Parathyroid adenoma (tissue), 2 donors: Measurements from ENCODE around the gene LPP.

Experiments
- H2AFZ ChIP-seq: fragments of 300-600 bp; sonication (generic); one replicate; pipeline ENCODE4 v1.7.0; 2017; ENCODE audit warnings: antibody characterized with exemption, mild to moderate bottlenecking
- H3K27ac ChIP-seq: fragments of 300-600 bp; sonication (generic); one replicate; pipeline ENCODE4 v1.7.0; 2017
- H3K27me3 ChIP-seq: fragments of 300-600 bp; sonication (generic); one replicate; pipeline ENCODE4 v1.7.0; 2017; ENCODE audit warnings: low read length; ENCODE audit not compliant: control insufficient read depth, insufficient read depth
- H3K36me3 ChIP-seq: fragments of 300-600 bp; sonication (generic); one replicate; pipeline ENCODE4 v1.7.0; 2017; ENCODE audit warnings: low read length; ENCODE audit not compliant: control insufficient read depth, insufficient read depth
- H3K4me1 ChIP-seq: fragments of 300-600 bp; sonication (generic); one replicate; pipeline ENCODE4 v1.7.0; 2017; ENCODE audit warnings: control low read depth
- H3K4me2 ChIP-seq: fragments of 300-600 bp; sonication (generic); one replicate; pipeline ENCODE4 v1.7.0; 2017; ENCODE audit warnings: low read length
- H3K4me3 ChIP-seq: fragments of 300-600 bp; sonication (generic); one replicate; pipeline ENCODE4 v1.7.0; 2017; ENCODE audit warnings: low read depth, low read length
- H3K79me2 ChIP-seq: fragments of 300-600 bp; sonication (generic); one replicate; pipeline ENCODE4 v1.7.0; 2017; ENCODE audit warnings: control low read depth
- H3K9ac ChIP-seq: fragments of 300-600 bp; sonication (generic); one replicate; pipeline ENCODE4 v1.7.0; 2017; ENCODE audit warnings: mild to moderate bottlenecking
- H3K9me3 ChIP-seq: fragments of 300-600 bp; sonication (generic); one replicate; pipeline ENCODE4 v1.7.0; 2017; ENCODE audit warnings: low read length; ENCODE audit not compliant: control insufficient read depth
- CTCF ChIP-seq: fragments of 300-600 bp; sonication (generic); IDR thresholded peaks from one replicate; pipeline ENCODE4 v1.7.0; 2017; ENCODE audit warnings: antibody characterized with exemption, mild to moderate bottlenecking
- donor health status: primary hyperparathyroidism.

Gene LPP

DNA sequence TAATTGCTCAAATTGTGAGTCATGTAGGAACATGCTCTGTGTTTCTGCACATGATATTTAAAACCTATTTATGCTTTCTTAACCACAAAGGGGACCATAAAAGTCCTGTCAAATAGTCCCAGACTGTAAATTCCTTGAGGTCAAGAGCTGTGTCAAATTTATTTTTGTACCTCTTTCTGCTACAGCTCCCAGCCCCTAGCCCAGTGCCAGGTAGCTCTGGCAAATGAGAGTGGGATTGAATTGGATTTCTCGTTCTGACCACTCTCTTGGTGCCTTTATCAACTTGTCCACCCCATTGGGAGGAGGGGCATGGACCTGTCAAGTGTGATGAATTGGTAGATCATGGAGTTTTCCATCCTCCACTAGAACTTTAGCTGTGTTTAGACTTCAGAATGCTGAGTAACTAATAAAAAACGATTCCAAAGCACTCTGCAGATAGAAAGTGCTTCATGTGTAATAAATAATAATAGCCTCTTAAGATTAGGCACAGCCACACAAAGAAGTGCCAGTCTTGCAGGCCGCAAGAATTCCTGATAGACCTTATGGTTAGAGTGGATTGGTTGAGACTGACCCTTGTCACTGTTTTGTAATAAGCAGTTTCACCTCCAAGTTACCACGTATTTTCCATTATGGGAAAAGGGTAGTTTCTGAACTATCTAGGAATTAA is 120.4 kb downstream of the LPP start:
- H3K9me3 ChIP-seq = no peaks in the 10 kb centered on the region
- TF ChIP-seq CTCF = no peak
- no peak overlapping the region for H3K4me3 ChIP-seq
- H3K27me3 ChIP-seq = no peaks in the 10 kb centered on the region
- H3K9ac ChIP-seq = no peak overlapping the region
- H3K27ac ChIP-seq = no peak overlapping the region
- peaks cover 3% of the 10 kb centered on the region for H3K79me2 ChIP-seq
- H2AFZ ChIP-seq = no peak overlapping the region
- peaks cover 3% of the 10 kb centered on the region for H3K4me1 ChIP-seq
- H3K4me2 ChIP-seq = no peak overlapping the region
- no peaks in the 10 kb centered on the region for H3K36me3 ChIP-seq

DNA sequence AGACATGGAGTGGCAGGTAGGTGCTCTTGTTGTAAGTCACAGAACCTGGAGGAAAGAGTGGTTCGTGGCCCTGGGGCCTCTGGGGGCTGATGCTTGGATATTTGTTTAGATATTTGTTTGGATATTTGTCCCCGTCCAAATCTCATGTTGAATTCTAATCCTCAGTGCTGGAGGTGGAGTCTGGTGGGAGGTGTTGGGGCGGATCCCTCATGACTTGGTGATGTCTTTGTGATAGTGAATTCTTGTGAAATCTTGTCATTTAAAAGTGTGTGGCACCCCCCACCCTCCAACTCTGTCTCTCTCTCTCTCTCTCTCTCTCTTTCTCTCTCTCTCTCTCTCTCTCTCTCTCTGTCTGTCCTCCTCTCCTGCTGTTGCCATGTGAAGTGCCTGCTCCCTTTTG is 122.4 kb downstream of the LPP start:
- Histone ChIP-seq H3K27ac (no peak overlapping the region), H3K4me3 (no peak overlapping the region), H3K9ac (no peak overlapping the region), H3K27me3 (no peaks in the 10 kb centered on the region), H3K36me3 (no peaks in the 10 kb centered on the region), H3K4me2 (no peak overlapping the region), H3K79me2 (peaks cover 3% of the 10 kb centered on the region), H2AFZ (no peak overlapping the region), H3K9me3 (no peaks in the 10 kb centered on the region), H3K4me1 (peaks cover 3% of the 10 kb centered on the region)
- TF ChIP-seq CTCF = no peak

- H3K27me3 ChIP-seq = no peaks in the 10 kb centered on the region
- no peaks in the 10 kb centered on the region for H3K36me3 ChIP-seq
- no peak overlapping the region for H3K27ac ChIP-seq
- no peak overlapping the region for H3K4me2 ChIP-seq
- H3K9ac ChIP-seq = no peak overlapping the region
- TF ChIP-seq CTCF = no peak
- peaks cover 3% of the 10 kb centered on the region for H3K79me2 ChIP-seq
- H3K9me3 ChIP-seq = no peaks in the 10 kb centered on the region
- no peak overlapping the region for H3K4me3 ChIP-seq
- no peak overlapping the region for H2AFZ ChIP-seq
- peaks cover 8% of the 10 kb centered on the region for H3K4me1 ChIP-seq
Measured at GRCh38 chr3:188278717-188279324, 124.9 kb downstream of the LPP start.

DNA sequence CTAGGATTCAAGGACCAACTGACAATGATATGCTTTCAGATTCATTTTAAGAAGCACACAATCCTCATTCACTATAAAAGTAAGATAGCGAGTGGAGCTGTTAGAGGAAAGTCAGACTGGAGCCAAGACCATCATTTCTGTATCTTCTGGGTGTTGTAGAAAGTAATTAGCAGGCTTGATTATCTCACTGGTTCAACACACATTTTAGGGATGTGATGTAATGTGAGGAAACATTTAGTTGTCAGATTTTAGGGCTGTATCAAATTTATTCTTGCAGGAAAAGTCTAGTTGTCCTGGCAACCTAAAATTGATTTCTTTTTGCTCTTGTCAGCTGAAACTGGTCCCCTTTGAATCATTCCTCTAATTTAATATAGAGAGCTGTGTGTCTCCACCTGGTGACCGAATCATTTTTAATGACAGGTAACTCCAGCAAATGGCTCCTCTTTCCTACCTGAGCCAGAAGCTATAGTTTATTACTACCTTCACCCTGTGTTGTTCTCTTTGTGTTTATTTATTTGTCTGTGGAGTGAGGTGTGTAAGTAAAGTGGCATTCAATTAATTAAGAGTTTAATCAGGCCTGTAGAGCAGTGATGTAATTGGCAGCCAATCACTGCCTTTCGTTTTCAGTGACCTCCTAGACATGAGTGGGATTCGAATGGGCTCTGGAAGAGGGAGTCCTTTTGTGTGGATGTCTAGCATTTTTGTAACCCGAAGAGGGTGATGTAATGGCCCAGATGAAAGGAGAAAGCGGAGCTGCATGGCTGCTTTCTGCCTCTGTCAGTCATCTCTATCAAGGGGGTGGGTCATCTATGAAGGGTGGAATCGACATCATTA is 125.8 kb downstream of the LPP start:
- Histone ChIP-seq H2AFZ (no peak overlapping the region), H3K27ac (no peak overlapping the region), H3K4me1 (peaks cover 8% of the 10 kb centered on the region), H3K36me3 (no peaks in the 10 kb centered on the region), H3K27me3 (no peaks in the 10 kb centered on the region), H3K4me2 (no peak overlapping the region), H3K4me3 (no peak overlapping the region), H3K79me2 (peaks cover 5% of the 10 kb centered on the region), H3K9me3 (no peaks in the 10 kb centered on the region), H3K9ac (no peak overlapping the region)
- no peak for TF ChIP-seq CTCF
